Mucosa of stomach (tissue), 1 donor: Measurements from ENCODE around the gene PIP5KL1.
A peak's percentile ranks its signal among the peaks of the same experiment; 100 is the strongest.

Experiments used
- H3K27me3 ChIP-seq: one replicate; pipeline ENCODE4 v1.7.0; 2013; ENCODE audit warnings: mild to moderate bottlenecking, low read length; ENCODE audit not compliant: control insufficient read depth, insufficient read depth
- H3K36me3 ChIP-seq: one replicate; pipeline ENCODE4 v1.7.0; 2013; ENCODE audit warnings: low read length; ENCODE audit not compliant: control insufficient read depth, insufficient read depth
- H3K4me1 ChIP-seq: one replicate; pipeline ENCODE4 v1.7.0; 2013; ENCODE audit warnings: mild to moderate bottlenecking, low read length; ENCODE audit not compliant: control insufficient read depth, insufficient read depth
- H3K4me3 ChIP-seq: one replicate; pipeline ENCODE4 v1.7.0; 2013; ENCODE audit warnings: low read length
- H3K9ac ChIP-seq: one replicate; pipeline ENCODE4 v1.7.0; 2013; ENCODE audit warnings: mild to moderate bottlenecking, low read length, moderate library complexity
- H3K9me3 ChIP-seq: one replicate; pipeline ENCODE4 v1.7.0; 2013; ENCODE audit warnings: mild to moderate bottlenecking, low read length, moderate library complexity; ENCODE audit not compliant: control insufficient read depth
- donor health status: Pancreatic carcinoma.

The PIP5KL1 gene

GRCh38 chr9:127953768-127954505 is 23.4 kb upstream of the PIP5KL1 start:
- peak overlapping the region; percentile 54 for H3K9ac ChIP-seq

GRCh38 chr9:127953154-127953553 is 22.6 kb upstream of the PIP5KL1 start:
- Histone ChIP-seq H3K27me3 (no peaks in the 10 kb centered on the region), H3K36me3 (peaks cover 6% of the 10 kb centered on the region), H3K4me1 (peaks cover 74% of the 10 kb centered on the region), H3K9me3 (no peaks in the 10 kb centered on the region), H3K4me3 (no peak overlapping the region), H3K9ac (no peak overlapping the region)

More at GRCh38 chr9:127953768-127954505, 23.4 kb upstream of the PIP5KL1 start:
- H3K27me3 ChIP-seq: no peaks in the 10 kb centered on the region
- H3K4me1 ChIP-seq: peaks cover 74% of the 10 kb centered on the region
- H3K9me3 ChIP-seq: no peaks in the 10 kb centered on the region
- H3K4me3 ChIP-seq: no peak overlapping the region
- H3K36me3 ChIP-seq: no peaks in the 10 kb centered on the region

- Histone ChIP-seq H3K36me3 (peaks cover 13% of the 10 kb centered on the region), H3K9ac (peak overlapping the region; percentile 56), H3K4me1 (peaks cover 55% of the 10 kb centered on the region), H3K4me3 (no peak overlapping the region), H3K9me3 (no peaks in the 10 kb centered on the region), H3K27me3 (no peaks in the 10 kb centered on the region)
Observed at GRCh38 chr9:127950513-127951289, 20.1 kb upstream of the PIP5KL1 start.

GRCh38 chr9:127949827-127950512 is 19.4 kb upstream of the PIP5KL1 start:
- peaks cover 47% of the 10 kb centered on the region for H3K4me1 ChIP-seq
- H3K9ac ChIP-seq: peak overlapping the region; percentile 56
- peaks cover 19% of the 10 kb centered on the region for H3K36me3 ChIP-seq
- H3K4me3 ChIP-seq: no peak overlapping the region
- no peaks in the 10 kb centered on the region for H3K9me3 ChIP-seq
- no peaks in the 10 kb centered on the region for H3K27me3 ChIP-seq

GRCh38 chr9:127947841-127948710 is 17.5 kb upstream of the PIP5KL1 start:
- no peak overlapping the region for H3K4me3 ChIP-seq
- H3K9me3 ChIP-seq: no peaks in the 10 kb centered on the region
- H3K9ac ChIP-seq: peak overlapping the region; percentile 12
- peaks cover 31% of the 10 kb centered on the region for H3K36me3 ChIP-seq
- no peaks in the 10 kb centered on the region for H3K27me3 ChIP-seq
- H3K4me1 ChIP-seq: peaks cover 28% of the 10 kb centered on the region

- Histone ChIP-seq H3K4me1 (peaks cover 17% of the 10 kb centered on the region), H3K9me3 (no peaks in the 10 kb centered on the region), H3K9ac (no peak overlapping the region), H3K27me3 (no peaks in the 10 kb centered on the region), H3K36me3 (peaks cover 38% of the 10 kb centered on the region), H3K4me3 (no peak overlapping the region)
Observed at GRCh38 chr9:127946728-127947127, 16.2 kb upstream of the PIP5KL1 start.

GRCh38 chr9:127945942-127946341 is 15.4 kb upstream of the PIP5KL1 start:
- peaks cover 11% of the 10 kb centered on the region for H3K4me1 ChIP-seq
- H3K9ac ChIP-seq: no peak overlapping the region

GRCh38 chr9:127945338-127945737 is 14.8 kb upstream of the PIP5KL1 start:
- Histone ChIP-seq H3K4me1 (peaks cover 5% of the 10 kb centered on the region), H3K9ac (no peak overlapping the region), H3K36me3 (peaks cover 42% of the 10 kb centered on the region), H3K27me3 (no peaks in the 10 kb centered on the region), H3K4me3 (no peak overlapping the region), H3K9me3 (no peaks in the 10 kb centered on the region)

More at GRCh38 chr9:127945942-127946341, 15.4 kb upstream of the PIP5KL1 start:
- Histone ChIP-seq H3K4me3 (no peak overlapping the region), H3K27me3 (no peaks in the 10 kb centered on the region), H3K9me3 (no peaks in the 10 kb centered on the region), H3K36me3 (peaks cover 42% of the 10 kb centered on the region)

- H3K4me1 ChIP-seq: peaks cover 6% of the 10 kb centered on the region
- no peaks in the 10 kb centered on the region for H3K27me3 ChIP-seq
- H3K9ac ChIP-seq: no peak overlapping the region
- no peaks in the 10 kb centered on the region for H3K9me3 ChIP-seq
- peaks cover 42% of the 10 kb centered on the region for H3K36me3 ChIP-seq
- H3K4me3 ChIP-seq: no peak overlapping the region
Observed at GRCh38 chr9:127944586-127945218, 14.1 kb upstream of the PIP5KL1 start.

- H3K9ac ChIP-seq: no peak overlapping the region
- no peak overlapping the region for H3K4me3 ChIP-seq
- peaks cover 42% of the 10 kb centered on the region for H3K36me3 ChIP-seq
- peaks cover 6% of the 10 kb centered on the region for H3K4me1 ChIP-seq
- H3K27me3 ChIP-seq: no peaks in the 10 kb centered on the region
- no peaks in the 10 kb centered on the region for H3K9me3 ChIP-seq
Observed at GRCh38 chr9:127943731-127944144, 13.2 kb upstream of the PIP5KL1 start.
